ENCODE results near the gene EOMES. TPM values are rescaled to one million over a fixed set of nuclear protein-coding genes. Genes with fewer than 3 reads are reported as not detected.

The EOMES gene
- total and polyA plus RNA-seq, 2 of the 4 experiments (the other 2 are of a cell fraction), result not detected

DNA sequence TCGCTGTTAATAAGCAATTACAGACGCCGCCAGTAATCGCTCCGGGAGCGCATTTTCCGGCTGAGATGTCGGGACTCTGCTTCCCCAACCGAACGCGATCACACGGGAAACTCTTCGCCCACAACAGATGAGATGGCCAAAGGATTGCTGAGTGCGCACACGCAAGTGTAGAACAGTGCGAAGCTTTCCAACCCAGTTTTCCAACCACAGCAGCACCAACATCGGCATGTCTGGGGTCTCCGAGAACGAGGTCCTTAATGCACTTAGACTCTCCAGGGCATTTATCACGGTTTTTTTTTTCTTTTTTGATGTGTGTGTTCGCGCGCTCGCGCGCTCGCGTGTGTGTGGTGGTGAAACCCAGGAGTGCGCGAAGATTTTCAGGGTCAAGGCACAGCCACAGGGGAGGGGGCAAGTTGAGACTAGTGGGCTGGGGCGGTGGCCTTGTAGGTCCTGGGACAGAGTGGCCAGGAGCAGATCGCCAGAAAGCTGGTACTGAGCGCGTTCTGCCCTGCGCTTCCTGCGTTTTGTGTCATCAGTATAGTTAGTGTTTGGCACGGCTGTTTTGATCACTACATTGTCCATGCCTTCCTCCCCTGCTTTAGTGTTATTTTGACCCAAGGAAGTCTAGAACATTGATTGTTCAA is 1.8 kb upstream of the EOMES start:
- CTCF ChIA-PET, result interaction anchor here (0.7 to 1.4 kb wide), 3 partner anchors 11 to 12 kb away, joined by 3 to 4 read pairs (median 3); no protein-coding TSS in a partner anchor
- peak overlapping the region; percentile 6 for H2AFZ ChIP-seq (replicated peaks; ENCODE audit: low read length, poor library complexity)

More for the DNA sequence above, 1.8 kb upstream of the EOMES start:
- Histone ChIP-seq H3K4me1 (ENCODE audit: control insufficient read depth, insufficient read depth, low read length) (peaks cover 2% of the 10 kb centered on the region; the same call in 1 of the 2 replicates), H4K5ac (ENCODE audit: low read depth, low read length) (no peak overlapping the region), H4K8ac (ENCODE audit: low read depth in 2 of 2, low read length in 2 of 2) (no peak overlapping the region), H3K56ac (ENCODE audit: extremely low read depth, insufficient read depth, low read length) (no peak overlapping the region), H2BK20ac (ENCODE audit: low read depth, low read length) (no peak overlapping the region), H3K79me1 (ENCODE audit: low read depth in 1 of 2, low read length in 2 of 2) (no peaks in the 10 kb centered on the region), H2BK5ac (ENCODE audit: low read depth, low read length, poor library complexity, severe bottlenecking) (no peak overlapping the region), H2BK120ac (ENCODE audit: low read depth, low read length) (no peak overlapping the region), H3K36me3 (ENCODE audit: control insufficient read depth, insufficient read depth, low read length) (no peaks in the 10 kb centered on the region), H3K27me3 (ENCODE audit: control insufficient read depth, insufficient read depth, low read length) (peaks cover 89% of the 10 kb centered on the region), H4K91ac (ENCODE audit: insufficient read depth, low read depth, low read length) (no peak overlapping the region), H2AK5ac (ENCODE audit: low read depth, low read length) (no peak overlapping the region), H3K18ac (ENCODE audit: low read depth, low read length) (no peak overlapping the region), H3K9me1 (ENCODE audit: insufficient read depth, low read length) (no peaks in the 10 kb centered on the region; the same call in 1 of the 2 replicates), H3K27ac (ENCODE audit: insufficient read depth, low read length) (no peak overlapping the region), H3K4me3 (ENCODE audit: insufficient read depth, low read depth, low read length) (no peak overlapping the region), H3K9me3 (ENCODE audit: control insufficient read depth, insufficient read depth, low read length) (no peaks in the 10 kb centered on the region; the same call in 1 of the 2 replicates), H2AK9ac (replicated peaks; ENCODE audit: low read depth, low read length, poor library complexity) (no peak overlapping the region), H3K4ac (ENCODE audit: low read depth, low read length) (no peak overlapping the region), H4K20me1 (ENCODE audit: insufficient read depth, low read length) (no peaks in the 10 kb centered on the region), H3K23ac (ENCODE audit: low read depth, low read length) (no peak overlapping the region), H3K9ac (ENCODE audit: low read depth, low read length) (no peak overlapping the region), H3K4me2 (ENCODE audit: low read depth, low read length) (no peak overlapping the region), H2BK15ac (ENCODE audit: low read depth, low read length) (no peak overlapping the region), H3K14ac (replicated peaks; ENCODE audit: low read depth, low read length) (no peak overlapping the region)
- in situ Hi-C loops (cut with MboI; ENCODE audit: low sequenced_read_pairs), result no loop called here
- POLR2A ChIA-PET (ENCODE audit: unreplicated experiment), result no interaction called here
- DNase-seq (no peak), ATAC-seq (ENCODE audit: low read depth) (no peak)
- TF ChIP-seq, protein P1, sequence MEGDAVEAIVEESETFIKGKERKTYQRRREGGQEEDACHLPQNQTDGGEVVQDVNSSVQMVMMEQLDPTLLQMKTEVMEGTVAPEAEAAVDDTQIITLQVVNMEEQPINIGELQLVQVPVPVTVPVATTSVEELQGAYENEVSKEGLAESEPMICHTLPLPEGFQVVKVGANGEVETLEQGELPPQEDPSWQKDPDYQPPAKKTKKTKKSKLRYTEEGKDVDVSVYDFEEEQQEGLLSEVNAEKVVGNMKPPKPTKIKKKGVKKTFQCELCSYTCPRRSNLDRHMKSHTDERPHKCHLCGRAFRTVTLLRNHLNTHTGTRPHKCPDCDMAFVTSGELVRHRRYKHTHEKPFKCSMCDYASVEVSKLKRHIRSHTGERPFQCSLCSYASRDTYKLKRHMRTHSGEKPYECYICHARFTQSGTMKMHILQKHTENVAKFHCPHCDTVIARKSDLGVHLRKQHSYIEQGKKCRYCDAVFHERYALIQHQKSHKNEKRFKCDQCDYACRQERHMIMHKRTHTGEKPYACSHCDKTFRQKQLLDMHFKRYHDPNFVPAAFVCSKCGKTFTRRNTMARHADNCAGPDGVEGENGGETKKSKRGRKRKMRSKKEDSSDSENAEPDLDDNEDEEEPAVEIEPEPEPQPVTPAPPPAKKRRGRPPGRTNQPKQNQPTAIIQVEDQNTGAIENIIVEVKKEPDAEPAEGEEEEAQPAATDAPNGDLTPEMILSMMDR (conservative IDR thresholded peaks at IDR 0.05; ENCODE audit: low read depth, low read length), result no peak
- TF ChIP-seq CHD1 (IDR thresholded peaks at IDR 0.05; ENCODE audit: low read depth, low read length) (no peak), CEBPB (IDR thresholded peaks at IDR 0.05; ENCODE audit: low read depth, low read length) (no peak), SMC3 (IDR thresholded peaks at IDR 0.05; ENCODE audit: low read depth, low read length) (no peak), RFX5 (IDR thresholded peaks at IDR 0.05; ENCODE audit: low read depth, low read length) (no peak), MAZ (IDR thresholded peaks at IDR 0.05; ENCODE audit: borderline replicate concordance, low read depth, low read length) (no peak), BHLHE40 (IDR thresholded peaks at IDR 0.05; ENCODE audit: low read depth, low read length) (no peak), MXI1 (IDR thresholded peaks at IDR 0.05; ENCODE audit: borderline replicate concordance, low read depth, low read length) (no peak), NFE2L2 (IDR thresholded peaks at IDR 0.05; ENCODE audit: low read depth, low read length) (no peak), RAD21 (IDR thresholded peaks at IDR 0.05; ENCODE audit: low read length) (no peak)
- TF ChIP-seq, protein P2, sequence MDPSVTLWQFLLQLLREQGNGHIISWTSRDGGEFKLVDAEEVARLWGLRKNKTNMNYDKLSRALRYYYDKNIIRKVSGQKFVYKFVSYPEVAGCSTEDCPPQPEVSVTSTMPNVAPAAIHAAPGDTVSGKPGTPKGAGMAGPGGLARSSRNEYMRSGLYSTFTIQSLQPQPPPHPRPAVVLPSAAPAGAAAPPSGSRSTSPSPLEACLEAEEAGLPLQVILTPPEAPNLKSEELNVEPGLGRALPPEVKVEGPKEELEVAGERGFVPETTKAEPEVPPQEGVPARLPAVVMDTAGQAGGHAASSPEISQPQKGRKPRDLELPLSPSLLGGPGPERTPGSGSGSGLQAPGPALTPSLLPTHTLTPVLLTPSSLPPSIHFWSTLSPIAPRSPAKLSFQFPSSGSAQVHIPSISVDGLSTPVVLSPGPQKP (IDR thresholded peaks at IDR 0.05; ENCODE audit: borderline replicate concordance, low read depth, low read length), result no peak
- dilution Hi-C loops (cut with HindIII; ENCODE audit: low sequenced_read_pairs, unreplicated experiment), result no loop called here
- 1% methylated on average over 17 of the region's 37 CpGs; no CpG with 5 or more reads in 1 of the 2 experiments for WGBS, 2 experiments (ENCODE audit: extremely low coverage in 2 of 2, insufficient read length in 1 of 2)
- BruUV-seq (replicated peaks), result no TSS peak
- intact Hi-C loops (cut with micrococcal nuclease), result no loop called here
